Measurements from ENCODE around the gene HOXC9. TPM values are rescaled to one million over a fixed set of nuclear protein-coding genes. Genes with fewer than 3 reads are reported as not detected.

The HOXC9 gene
- total and polyA plus RNA-seq, 3 experiments from 2014 or later = not detected

GRCh38 chr12:54005531-54005852 is 5.5 kb downstream of the HOXC9 start:
- peak overlapping the region in 4 of 7 donors; percentile 15 to 78 (median 70) for H3K4me3 Mint-ChIP-seq
- ChIA-PET CTCF (interaction anchor here (0.7 to 15.2 kb wide), 15 partner anchors 8 to 209 kb away, joined by 3 to 216 read pairs (median 7); partner anchors contain the start of genes HOXC10, HOXC5 and SMUG1), POLR2A (no interaction called here)
- H3K9me3 ChIP-seq (ENCODE audit: low read length) = no peaks in the 10 kb centered on the region
- peaks cover 14 to 43% (median 18%) of the 10 kb centered on the region in 3 donors for H3K4me1 Mint-ChIP-seq
- peaks cover 82 to 99% of the 10 kb centered on the region in 2 donors for H3K27me3 Mint-ChIP-seq
- H3K9me3 Mint-ChIP-seq = peaks cover 0 to 4% (median 0%) of the 10 kb centered on the region in 5 donors
- no peaks in the 10 kb centered on the region for H3K36me3 ChIP-seq (ENCODE audit: insufficient read depth, low read length)
- DNase-seq = no peak
- no peak overlapping the region for H3K4me3 ChIP-seq (ENCODE audit: low read length)
- peak overlapping the region in 2 of 8 donors; percentile 14 to 73 for H3K27ac Mint-ChIP-seq
- no peak overlapping the region for H3K27ac ChIP-seq (ENCODE audit: low read depth, low read length)
- peaks cover 85% of the 10 kb centered on the region for H3K27me3 ChIP-seq (ENCODE audit: insufficient read depth, low read length, poor library complexity, severe bottlenecking)
- H3K36me3 Mint-ChIP-seq = no peaks in the 10 kb centered on the region
- peaks cover 17% of the 10 kb centered on the region for H3K4me1 ChIP-seq (ENCODE audit: insufficient read depth, low read length)

DNA sequence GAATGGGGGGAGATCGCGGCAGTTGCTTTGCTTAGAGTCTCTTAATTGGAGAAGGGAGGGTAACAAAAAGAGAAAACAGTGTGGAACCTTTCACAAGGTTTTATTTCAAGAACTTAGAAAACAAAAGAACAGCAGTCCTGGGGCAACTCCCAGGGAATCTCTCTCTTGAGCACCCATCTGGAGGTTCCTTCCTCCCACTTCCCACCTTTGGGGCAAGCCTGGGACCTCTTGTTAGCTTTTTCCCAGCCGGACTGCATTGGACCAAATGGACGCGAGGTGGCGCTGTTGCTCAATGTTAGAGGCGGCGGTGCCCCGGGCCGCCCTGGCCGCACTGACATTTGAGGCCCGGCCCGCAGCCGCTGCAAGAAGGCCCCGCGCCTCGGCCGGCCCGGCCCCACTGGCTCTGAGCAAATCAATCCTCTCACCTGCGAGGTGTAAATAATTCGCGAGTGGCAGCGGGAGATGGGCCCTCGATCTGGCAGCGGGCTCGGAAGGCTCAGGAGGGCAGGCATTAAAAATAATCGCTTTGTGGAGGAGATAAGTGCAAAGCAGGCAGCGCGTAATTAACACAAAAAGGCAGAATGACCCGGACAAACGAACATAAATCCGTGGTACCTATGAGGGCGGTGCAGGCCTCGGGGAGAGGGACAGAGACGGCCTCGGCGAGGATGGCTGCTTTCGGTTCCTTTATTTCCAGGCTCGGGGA is 6.0 kb downstream of the HOXC9 start:
- peaks cover 19% of the 10 kb centered on the region for H3K4me1 ChIP-seq (ENCODE audit: insufficient read depth, low read length)
- peaks cover 83% of the 10 kb centered on the region for H3K27me3 ChIP-seq (ENCODE audit: insufficient read depth, low read length, poor library complexity, severe bottlenecking)
- no peak overlapping the region for H3K27ac ChIP-seq (ENCODE audit: low read depth, low read length)
- Mint-ChIP-seq H3K9me3 (peaks cover 0 to 4% (median 0%) of the 10 kb centered on the region in 5 donors), H3K27me3 (peaks cover 78 to 99% of the 10 kb centered on the region in 2 donors), H3K4me1 (peaks cover 19 to 46% (median 19%) of the 10 kb centered on the region in 3 donors), H3K36me3 (no peaks in the 10 kb centered on the region), H3K4me3 (peak overlapping the region; percentile 66 to 93 (median 77)), H3K27ac (peak overlapping the region in 5 of 8 donors; percentile 14 to 73 (median 68))
- H3K4me3 ChIP-seq (ENCODE audit: low read length) = peak overlapping the region; percentile 51
- peak; percentile 75 to 87 (median 82) for DNase-seq
- no peaks in the 10 kb centered on the region for H3K36me3 ChIP-seq (ENCODE audit: insufficient read depth, low read length)
- CTCF ChIA-PET = interaction anchor here (0.7 to 15.2 kb wide), 16 partner anchors 9 to 209 kb away, joined by 3 to 216 read pairs (median 6); partner anchors contain the start of genes HOXC10, HOXC4, HOXC5 and SMUG1
- no peaks in the 10 kb centered on the region for H3K9me3 ChIP-seq (ENCODE audit: low read length)
- POLR2A ChIA-PET = no interaction called here

DNA sequence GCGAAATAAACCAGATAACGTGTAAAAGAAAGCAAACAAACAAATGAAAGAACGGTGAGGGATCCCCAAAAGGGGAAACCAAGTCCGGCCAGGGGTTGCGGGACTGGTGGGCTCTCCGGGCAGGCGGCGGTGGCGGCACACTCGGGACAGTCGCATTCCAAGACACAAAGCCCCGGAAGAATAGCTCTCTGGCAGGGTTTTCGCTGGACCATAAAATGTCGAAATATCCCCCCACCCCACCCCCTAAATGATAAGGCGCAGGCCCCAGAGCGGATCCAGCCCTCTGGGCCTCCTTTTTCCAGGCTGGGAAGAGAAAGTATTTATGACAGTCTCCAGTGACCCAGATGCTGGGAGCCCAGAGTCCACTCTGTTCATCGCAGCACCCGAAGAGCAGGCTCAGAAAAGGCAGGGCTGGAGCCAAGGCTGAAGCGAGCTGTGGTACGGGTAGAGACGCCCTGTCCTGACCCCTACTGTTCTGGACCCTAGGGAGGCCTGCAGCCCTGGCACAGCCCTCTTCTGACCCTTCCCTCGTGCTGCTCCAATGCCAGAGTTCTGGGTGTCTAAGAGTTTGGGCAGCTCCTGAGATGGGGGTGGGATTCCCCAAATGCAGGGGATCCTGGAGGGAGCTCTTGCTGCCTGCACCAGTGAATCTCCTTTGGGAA is 6.7 kb downstream of the HOXC9 start:
- peaks cover 83% of the 10 kb centered on the region for H3K27me3 ChIP-seq (ENCODE audit: insufficient read depth, low read length, poor library complexity, severe bottlenecking)
- H3K9me3 ChIP-seq (ENCODE audit: low read length) = no peaks in the 10 kb centered on the region
- H3K4me1 ChIP-seq (ENCODE audit: insufficient read depth, low read length) = peaks cover 24% of the 10 kb centered on the region
- H3K27ac ChIP-seq (ENCODE audit: low read depth, low read length) = no peak overlapping the region
- ChIA-PET POLR2A (interaction anchor here (0.6 kb wide), 1 partner anchor 297 kb away, joined by 4 read pairs; no protein-coding TSS in a partner anchor), CTCF (interaction anchor here (0.8 to 15.2 kb wide), 14 partner anchors 10 to 208 kb away, joined by 3 to 216 read pairs (median 4); partner anchors contain the start of genes HOXC4, HOXC5 and SMUG1)
- H3K9me3 Mint-ChIP-seq = peaks cover 0 to 4% (median 0%) of the 10 kb centered on the region in 5 donors
- H3K36me3 ChIP-seq (ENCODE audit: insufficient read depth, low read length) = no peaks in the 10 kb centered on the region
- H3K27ac Mint-ChIP-seq = peak overlapping the region in 3 of 8 donors; percentile 27 to 73 (median 71)
- H3K4me1 Mint-ChIP-seq = peaks cover 24 to 53% (median 25%) of the 10 kb centered on the region in 3 donors
- H3K36me3 Mint-ChIP-seq = no peaks in the 10 kb centered on the region
- H3K27me3 Mint-ChIP-seq = peaks cover 81 to 99% of the 10 kb centered on the region in 2 donors
- H3K4me3 Mint-ChIP-seq = peak overlapping the region in 6 of 7 donors; percentile 66 to 93 (median 78)
- DNase-seq = no peak
- H3K4me3 ChIP-seq (ENCODE audit: low read length) = peak overlapping the region; percentile 51

GRCh38 chr12:54007538-54008259 is 7.7 kb downstream of the HOXC9 start:
- H3K9me3 Mint-ChIP-seq = peaks cover 0 to 4% (median 0%) of the 10 kb centered on the region in 5 donors
- H3K36me3 Mint-ChIP-seq = no peaks in the 10 kb centered on the region
- peaks cover 24 to 50% (median 27%) of the 10 kb centered on the region in 3 donors for H3K4me1 Mint-ChIP-seq
- CTCF ChIA-PET = interaction anchor here (0.9 to 15.2 kb wide), 10 partner anchors 9 to 207 kb away, joined by 3 to 216 read pairs (median 6); partner anchors contain the start of genes HOXC5 and SMUG1
- H3K27me3 ChIP-seq (ENCODE audit: insufficient read depth, low read length, poor library complexity, severe bottlenecking) = peaks cover 81% of the 10 kb centered on the region
- H3K27me3 Mint-ChIP-seq = peaks cover 78 to 99% of the 10 kb centered on the region in 2 donors
- POLR2A ChIA-PET = interaction anchor here (1.0 kb wide), 1 partner anchor 10 kb away, joined by 5 read pairs; no protein-coding TSS in a partner anchor
- no peaks in the 10 kb centered on the region for H3K36me3 ChIP-seq (ENCODE audit: insufficient read depth, low read length)
- no peak for DNase-seq
- H3K9me3 ChIP-seq (ENCODE audit: low read length) = no peaks in the 10 kb centered on the region
- no peak overlapping the region for H3K4me3 ChIP-seq (ENCODE audit: low read length)
- peak overlapping the region in 1 of 8 donors; percentile 3 for H3K27ac Mint-ChIP-seq
- H3K27ac ChIP-seq (ENCODE audit: low read depth, low read length) = no peak overlapping the region
- peaks cover 24% of the 10 kb centered on the region for H3K4me1 ChIP-seq (ENCODE audit: insufficient read depth, low read length)
- peak overlapping the region in 2 of 7 donors; percentile 8 to 27 for H3K4me3 Mint-ChIP-seq

GRCh38 chr12:54008260-54008552 is 8.2 kb downstream of the HOXC9 start:
- POLR2A ChIA-PET = interaction anchor here (1.0 kb wide), 1 partner anchor 10 kb away, joined by 5 read pairs; no protein-coding TSS in a partner anchor

GRCh38 chr12:54009171-54010052 is 9.5 kb downstream of the HOXC9 start:
- no peak overlapping the region for H3K27ac ChIP-seq (ENCODE audit: low read depth, low read length)
- Mint-ChIP-seq H3K27me3 (peaks cover 79 to 99% of the 10 kb centered on the region in 2 donors), H3K4me3 (peak overlapping the region in 6 of 7 donors; percentile 55 to 76 (median 74)), H3K9me3 (peaks cover 0 to 2% (median 0%) of the 10 kb centered on the region in 5 donors), H3K4me1 (peaks cover 24 to 51% (median 28%) of the 10 kb centered on the region in 3 donors), H3K36me3 (no peaks in the 10 kb centered on the region), H3K27ac (peak overlapping the region in 2 of 8 donors; percentile 19 to 41)
- H3K27me3 ChIP-seq (ENCODE audit: insufficient read depth, low read length, poor library complexity, severe bottlenecking) = peaks cover 81% of the 10 kb centered on the region
- H3K4me3 ChIP-seq (ENCODE audit: low read length) = no peak overlapping the region
- no peak for DNase-seq
- H3K9me3 ChIP-seq (ENCODE audit: low read length) = no peaks in the 10 kb centered on the region
- H3K4me1 ChIP-seq (ENCODE audit: insufficient read depth, low read length) = peaks cover 26% of the 10 kb centered on the region
- ChIA-PET POLR2A (interaction anchor here (0.6 kb wide), 1 partner anchor 53 kb away, joined by 3 read pairs; no protein-coding TSS in a partner anchor), CTCF (interaction anchor here (1.0 to 15.2 kb wide), 9 partner anchors 8 to 205 kb away, joined by 3 to 216 read pairs (median 7); partner anchors contain the start of genes HOXC5, HOXC9 and SMUG1)
- no peaks in the 10 kb centered on the region for H3K36me3 ChIP-seq (ENCODE audit: insufficient read depth, low read length)

More at GRCh38 chr12:54008260-54008552, 8.2 kb downstream of the HOXC9 start:
- no peaks in the 10 kb centered on the region for H3K36me3 ChIP-seq (ENCODE audit: insufficient read depth, low read length)
- Mint-ChIP-seq H3K4me1 (peaks cover 24 to 50% (median 27%) of the 10 kb centered on the region in 3 donors), H3K4me3 (peak overlapping the region in 4 of 7 donors; percentile 27 to 48 (median 36)), H3K9me3 (peaks cover 0 to 2% (median 0%) of the 10 kb centered on the region in 5 donors), H3K27ac (peak overlapping the region in 1 of 8 donors; percentile 3), H3K27me3 (peaks cover 78 to 99% of the 10 kb centered on the region in 2 donors), H3K36me3 (no peaks in the 10 kb centered on the region)
- H3K27me3 ChIP-seq (ENCODE audit: insufficient read depth, low read length, poor library complexity, severe bottlenecking) = peaks cover 81% of the 10 kb centered on the region
- CTCF ChIA-PET = interaction anchor here (1.0 to 15.2 kb wide), 7 partner anchors 9 to 207 kb away, joined by 4 to 216 read pairs (median 8); partner anchors contain the start of genes HOXC5 and SMUG1
- H3K27ac ChIP-seq (ENCODE audit: low read depth, low read length) = no peak overlapping the region
- DNase-seq = no peak
- H3K4me1 ChIP-seq (ENCODE audit: insufficient read depth, low read length) = peaks cover 24% of the 10 kb centered on the region
- no peaks in the 10 kb centered on the region for H3K9me3 ChIP-seq (ENCODE audit: low read length)
- no peak overlapping the region for H3K4me3 ChIP-seq (ENCODE audit: low read length)

Measured in CD8-positive, alpha-beta memory T cell (primary cell).